Subcutaneous abdominal adipose tissue (tissue), 5 donors: ENCODE results near the gene TMEM107.

Experiments used
- H3K27ac ChIP-seq: one replicate; pipeline ENCODE4 v1.7.0; 2013; ENCODE audit warnings: low read depth, mild to moderate bottlenecking, inconsistent platforms, low read length, moderate library complexity
- H3K27me3 ChIP-seq, 5 donors: one replicate each; pipeline ENCODE4 v1.7.0; 2013; ENCODE audit warnings: low read length in 5 of 5, inconsistent platforms in 1 of 5; ENCODE audit not compliant: control insufficient read depth in 5 of 5, insufficient read depth in 4 of 5
- H3K36me3 ChIP-seq, 5 donors: one replicate each; pipeline ENCODE4 v1.7.0; 2013; ENCODE audit warnings: low read length in 5 of 5; ENCODE audit not compliant: control insufficient read depth in 5 of 5, insufficient read depth in 5 of 5
- H3K4me1 ChIP-seq, 5 donors: one replicate each; pipeline ENCODE4 v1.7.0; 2013; ENCODE audit warnings: low read length in 5 of 5, mild to moderate bottlenecking in 3 of 5, moderate library complexity in 1 of 5; ENCODE audit not compliant: control insufficient read depth in 5 of 5, insufficient read depth in 5 of 5
- H3K4me3 ChIP-seq, 5 donors: one replicate each; pipeline ENCODE4 v1.7.0; 2013; ENCODE audit warnings: low read length in 5 of 5, low read depth in 1 of 5
- H3K9ac ChIP-seq, 5 donors: one replicate each; pipeline ENCODE4 v1.7.0; 2013; ENCODE audit warnings: low read length in 5 of 5, mild to moderate bottlenecking in 4 of 5, moderate library complexity in 3 of 5
- H3K9me3 ChIP-seq, 5 donors: one replicate each; pipeline ENCODE4 v1.7.0; 2013; ENCODE audit warnings: low read length in 5 of 5; ENCODE audit not compliant: control insufficient read depth in 5 of 5
- donor health status: healthy.
- donor health status: healthy.
- donor health status: healthy.
- donor health status: healthy.
- donor health status: healthy.

The TMEM107 gene

GRCh38 chr17:8124350-8125153 is 51.6 kb downstream of the TMEM107 start:
- peak overlapping the region in 2 of 5 donors; percentile 9 to 25 for H3K9ac ChIP-seq

GRCh38 chr17:8123695-8124349 is 52.4 kb downstream of the TMEM107 start, which contains the start of gene HES7:
Gene HES7, minus strand, starts transcription at chr17:8124106. Its CDS starts 22 bp downstream, at chr17:8124084.
- Histone ChIP-seq H3K36me3 (no peaks in the 10 kb centered on the region), H3K27me3 (peaks cover 20 to 33% (median 26%) of the 10 kb centered on the region in 5 donors), H3K9me3 (no peaks in the 10 kb centered on the region), H3K9ac (peak within 1 kb of the TSS in 2 of 5 donors; percentile 9 to 62), H3K4me1 (peaks cover 13 to 77% (median 71%) of the 10 kb centered on the region in 5 donors), H3K4me3 (peak within 1 kb of the TSS; percentile 57 to 82 (median 71)), H3K27ac (no peak within 1 kb of the TSS)

More at GRCh38 chr17:8124350-8125153, 51.6 kb downstream of the TMEM107 start:
- Histone ChIP-seq H3K27me3 (peaks cover 20 to 33% (median 26%) of the 10 kb centered on the region in 5 donors), H3K9me3 (no peaks in the 10 kb centered on the region), H3K4me1 (peaks cover 13 to 76% (median 71%) of the 10 kb centered on the region in 5 donors), H3K36me3 (no peaks in the 10 kb centered on the region), H3K4me3 (peak overlapping the region; percentile 48 to 94 (median 76)), H3K27ac (no peak overlapping the region)

- peaks cover 17 to 85% (median 78%) of the 10 kb centered on the region in 5 donors for H3K4me1 ChIP-seq
- no peak overlapping the region for H3K27ac ChIP-seq
- H3K9me3 ChIP-seq, result no peaks in the 10 kb centered on the region
- peaks cover 20 to 33% (median 26%) of the 10 kb centered on the region in 5 donors for H3K27me3 ChIP-seq
- no peaks in the 10 kb centered on the region for H3K36me3 ChIP-seq
- H3K4me3 ChIP-seq, result peak overlapping the region; percentile 57 to 82 (median 71)
- H3K9ac ChIP-seq, result peak overlapping the region in 3 of 5 donors; percentile 38 to 62 (median 41)
Measured at GRCh38 chr17:8122924-8123694, 53.1 kb downstream of the TMEM107 start.
